K562 (cell line): Measurements from ENCODE around the gene HPSE2. TPM values are rescaled to one million over a fixed set of nuclear protein-coding genes. Genes with fewer than 3 reads are reported as not detected.

ENCODE experiments used
- ATAC-seq: fragments of 200-7000 bp; cut with Tn5 transposase; 3 replicates; pipeline ENCODE4 v1.9.1; 2020; ENCODE audit warnings: moderate library complexity
- BruUV-seq: library from RNA; stranded (reverse); fragments of 400-500 nt; replicated peaks from 2 replicates; lab custom pipeline; 2021; lab: Mats Ljungman, UMichigan
- CTCF ChIA-PET: fragments of 300-600 bp; formaldehyde crosslinking; extraction: SDS; loops from one replicate; lab custom pipeline; 2021; ENCODE audit warnings: low intra/inter-chr PET ratio; lab: Yijun Ruan, JAX
- POLR2A ChIA-PET: fragments of 300-600, 350-650 bp; sonication (Branson Sonifier 250); formaldehyde crosslinking; extraction: SDS; loops from one replicate; lab custom pipeline; 2021; ENCODE audit warnings: antibody characterized with exemption, inconsistent platforms; lab: Yijun Ruan, JAX
- DNase-seq, 4 experiments: peaks; one replicate each; pipeline versions ENCODE4 v3.0.0 to v3.0.0-alpha.2; 2011 to 2018; ENCODE audit warnings: low spot score in 3 of 4, mixed read lengths in 3 of 4; ENCODE audit errors: extremely low read depth in 1 of 4
- FAIRE-seq: peaks from 2 replicates; lab custom pipeline; 2011; peaks lifted over from hg19 to GRCh38; lab: Jason Lieb, UNC
- H2AFZ ChIP-seq: 2 replicates; pipeline ENCODE4 v1.6.0; 2011; ENCODE audit warnings: low read depth, low read length, control low read depth, inconsistent platforms
- H3K27ac ChIP-seq: fragments of 200-600 bp; 3 replicates; pipeline ENCODE4 v1.8.0; 2011; ENCODE audit warnings: low read depth, mild to moderate bottlenecking, control low read depth, inconsistent platforms, low read length, moderate library complexity, mixed read lengths; ENCODE audit errors: extremely low read depth
- H3K27me3 ChIP-seq, 2 experiments: fragments of 300-600 bp in 1 of 2; 2 replicates in 1 of 2; 3 replicates in 1 of 2; pipeline versions ENCODE4 v1.6.0 to v1.8.0; 2011; ENCODE audit warnings: inconsistent platforms in 2 of 2, low read length in 2 of 2, mild to moderate bottlenecking in 1 of 2, mixed read lengths in 1 of 2, moderate library complexity in 1 of 2; ENCODE audit not compliant: control insufficient read depth in 2 of 2, insufficient read depth in 2 of 2
- H3K36me3 ChIP-seq: fragments of 300-600 bp; 3 replicates; pipeline ENCODE4 v1.8.0; 2011; ENCODE audit warnings: mild to moderate bottlenecking, low read length, inconsistent platforms; ENCODE audit not compliant: control insufficient read depth, insufficient read depth
- H3K4me1 ChIP-seq, 2 experiments: fragments of 200-600 bp in 1 of 2; replicated peaks in 1 of 2; 2 replicates in 1 of 2; 3 replicates in 1 of 2; pipeline versions ENCODE4 v1.5.1 to v1.8.0; 2011; ENCODE audit warnings: inconsistent platforms in 2 of 2, low read length in 2 of 2, mild to moderate bottlenecking in 1 of 2, mixed read lengths in 1 of 2, moderate library complexity in 1 of 2; ENCODE audit not compliant: control insufficient read depth in 2 of 2, insufficient read depth in 2 of 2
- H3K4me2 ChIP-seq: 2 replicates; pipeline ENCODE4 v1.6.1; 2011; ENCODE audit warnings: low read length, control low read depth, inconsistent platforms, mixed read lengths; ENCODE audit not compliant: insufficient read depth
- H3K4me3 ChIP-seq: fragments of 200-600 bp; sonication (generic), shearing (Covaris generic); 2 replicates; pipeline ENCODE4 v1.5.1; 2016; ENCODE audit warnings: control low read depth, inconsistent platforms
- H3K79me2 ChIP-seq: fragments of 200-600 bp; 3 replicates; pipeline ENCODE4 v1.8.0; 2011; ENCODE audit warnings: low read length, inconsistent platforms; ENCODE audit not compliant: control insufficient read depth, insufficient read depth
- H3K9ac ChIP-seq, 2 experiments: 2 replicates each; pipeline versions ENCODE4 v1.6.0 to v1.6.1; 2011; ENCODE audit warnings: low read depth in 2 of 2, low read length in 2 of 2, control low read depth in 1 of 2, inconsistent platforms in 1 of 2, mild to moderate bottlenecking in 1 of 2, mixed read lengths in 1 of 2; ENCODE audit not compliant: insufficient read depth in 1 of 2
- H3K9me1 ChIP-seq: one replicate; pipeline ENCODE4 v1.6.0; 2011; ENCODE audit warnings: inconsistent platforms, mild to moderate bottlenecking, low read length, moderate library complexity; ENCODE audit not compliant: control insufficient read depth, insufficient read depth
- H3K9me3 ChIP-seq: replicated peaks from 2 replicates; pipeline ENCODE4 v1.5.1; 2011; ENCODE audit warnings: low read depth, low read length, inconsistent platforms; ENCODE audit not compliant: control insufficient read depth, insufficient read depth
- H4K20me1 ChIP-seq: replicated peaks from 2 replicates; pipeline ENCODE4 v1.6.1; 2011; ENCODE audit warnings: low read length, inconsistent platforms, mixed read lengths; ENCODE audit not compliant: control insufficient read depth, insufficient read depth
- BCOR ChIP-seq: fragments of 450-650 bp; IDR thresholded peaks from 2 replicates; pipeline ENCODE4 v1.6.1; 2016
- DNMT1 ChIP-seq: fragments of 450-650 bp; IDR thresholded peaks from 2 replicates; pipeline ENCODE4 v1.6.1; 2016; ENCODE audit warnings: antibody characterized with exemption, mild to moderate bottlenecking
- EWSR1 ChIP-seq: fragments of 450-650 bp; IDR thresholded peaks from 2 replicates; pipeline ENCODE4 v1.6.1; 2018; ENCODE audit warnings: borderline replicate concordance, mild to moderate bottlenecking, low read depth, moderate library complexity; ENCODE audit not compliant: partially characterized antibody
- KDM1A ChIP-seq, 2 experiments: fragments of 450-650 bp; IDR thresholded peaks; 2 replicates each; pipeline ENCODE4 v1.6.1; 2016; ENCODE audit warnings: mild to moderate bottlenecking in 2 of 2
- KLF13 ChIP-seq: fragments of 450-650 bp; IDR thresholded peaks from 2 replicates; pipeline ENCODE4 v1.6.1; 2016; ENCODE audit warnings: missing genetic modification characterization, low read depth, mild to moderate bottlenecking, missing compliant biosample characterization, moderate library complexity, borderline replicate concordance
- MIER1 ChIP-seq: fragments of 450-650 bp; IDR thresholded peaks from 2 replicates; pipeline ENCODE4 v1.6.1; 2016; ENCODE audit warnings: antibody characterized with exemption, mild to moderate bottlenecking, low read depth
- MYBL2 ChIP-seq, 2 experiments: fragments of 450-650 bp in 1 of 2; sonication (generic) in 1 of 2; formaldehyde crosslinking in 1 of 2; IDR thresholded peaks; 2 replicates each; pipeline versions ENCODE4 v1.6.1 to v1.8.1; 2017 to 2022; ENCODE audit warnings: borderline replicate concordance in 1 of 2, inconsistent platforms in 1 of 2, low read depth in 1 of 2, mild to moderate bottlenecking in 1 of 2, missing genetic modification reagents in 1 of 2, moderate library complexity in 1 of 2
- POLR2A ChIP-seq: fragments of 450-650 bp; conservative IDR thresholded peaks from 2 replicates; pipeline ENCODE4 v1.6.1; 2016
- SNRNP70 ChIP-seq: fragments of 200-400 bp; formaldehyde crosslinking; optimal IDR thresholded peaks from 2 replicates; pipeline ENCODE3; 2017; ENCODE audit warnings: low read depth, low read length
- TAF1 ChIP-seq: IDR thresholded peaks from 2 replicates; pipeline ENCODE4 v1.6.1; 2011; ENCODE audit warnings: mild to moderate bottlenecking, low read length, moderate library complexity; ENCODE audit not compliant: insufficient read depth, control insufficient read depth, severe bottlenecking; ENCODE audit errors: extremely low read depth
- TAL1 ChIP-seq: fragments of 450-650 bp; IDR thresholded peaks from 2 replicates; pipeline ENCODE4 v1.6.1; 2016; ENCODE audit warnings: mild to moderate bottlenecking
- ZNF436 ChIP-seq: fragments of 250-450, 450-650 bp; sonication (Bioruptor Pico); formaldehyde crosslinking; IDR thresholded peaks from 2 replicates; pipeline ENCODE4 v1.7.0; 2020; ENCODE audit warnings: mild to moderate bottlenecking
- ZNF77 ChIP-seq: fragments of 250-450 bp; sonication (Bioruptor Pico); IDR thresholded peaks from 2 replicates; pipeline ENCODE4 v1.5.0; 2020
- WGBS: fragments of 100-300 bp; shearing (Covaris generic); methylation state at CpG from one replicate; pipeline ENCODE4 v1.1.6; 2016; ENCODE audit warnings: low coverage, mixed read lengths; ENCODE audit not compliant: insufficient coverage; ENCODE audit errors: missing lambda C conversion rate; 5-methylcytosine and 5-hydroxymethylcytosine counted together
- in situ Hi-C: fragments of 300-500 bp; cut with MboI; formaldehyde crosslinking; loops from 4 replicates; pipeline ENCODE4 v1.15.0; 2018; ENCODE audit warnings: inconsistent platforms, mixed read lengths
- intact Hi-C: fragments of 100-400 bp; cut with micrococcal nuclease; formaldehyde crosslinking; loops from 2 replicates; pipeline ENCODE4 v1.14.2; 2022
- polyA plus RNA-seq, 8 experiments: library from polyadenylated mRNA; depleted of rRNA in 4 of 8; stranded (reverse) in 5 of 8; unstranded in 3 of 8; fragments of >200 nt; fragmentation: Nextera tagmentation in 2 of 8; fragmentation: Illumina TruSeq in 1 of 8; extraction: Ambion mirVana in 2 of 8; extraction: Trizol in 1 of 8; gene quantifications; 2 replicates each; pipeline versions ENCODE4 v1.2.1 to v1.2.3, GENCODE V29; 2011 to 2014; ENCODE audit warnings: inconsistent platforms in 1 of 8, missing spikeins in 1 of 8
- total RNA-seq, 7 experiments: library from RNA; depleted of rRNA in 6 of 7; stranded (reverse); fragments of >200 nt in 6 of 7; fragmentation: Illumina TruSeq in 2 of 7; extraction: Trizol in 2 of 7; gene quantifications; 2 replicates each; pipeline versions ENCODE4 v1.2.1 to v1.2.3, GENCODE V29; 2011 to 2021; ENCODE audit warnings: low replicate concordance in 1 of 7
- TF ChIP-seq, protein P1 (sequence below): sonication (generic); formaldehyde crosslinking; IDR thresholded peaks from 2 replicates; pipeline ENCODE4 v1.8.0; 2022; ENCODE audit warnings: mild to moderate bottlenecking, missing genetic modification reagents
- TF ChIP-seq, protein P2 (sequence below): fragments of 150-350 bp; conservative IDR thresholded peaks from 2 replicates; pipeline ENCODE4 v1.6.1; 2014; ENCODE audit warnings: low read length
- TF ChIP-seq, protein P3 (sequence below): fragments of 450-650 bp; formaldehyde crosslinking; conservative IDR thresholded peaks from 2 replicates; pipeline ENCODE4 v1.4.0; 2022; ENCODE audit warnings: mild to moderate bottlenecking, missing genetic modification characterization

HPSE2 gene
- total and polyA plus RNA-seq, 9 of the 15 experiments (the other 6 are each of a cell fraction or from before 2014, with no cell fraction given): 0.03 to 0.10 (median 0.04) TPM; not detected in 2

DNA sequence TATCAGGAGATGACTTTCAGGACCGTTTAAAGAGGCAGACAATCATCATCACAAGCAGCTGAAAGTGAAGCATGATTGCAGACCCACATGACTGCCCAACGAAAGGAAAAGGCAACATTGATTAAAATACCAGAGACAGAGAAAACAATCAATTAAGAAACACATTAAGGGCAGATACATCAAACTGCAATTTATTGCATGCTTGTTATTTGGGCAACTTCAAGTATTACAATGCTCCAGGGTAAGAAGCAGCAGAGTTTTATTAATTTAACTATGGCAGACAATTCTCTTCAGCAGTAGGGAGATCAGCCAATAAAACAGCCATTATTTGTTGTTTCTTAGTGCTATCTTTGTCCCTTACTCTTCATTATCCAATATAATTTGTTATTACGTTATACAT lies 421.2 kb downstream of the HPSE2 start:
- no peaks in the 10 kb centered on the region for H3K9me1 ChIP-seq
- no peak for FAIRE-seq
- no peak overlapping the region for H3K4me2 ChIP-seq
- no TSS peak for BruUV-seq
- H3K4me3 ChIP-seq: no peak overlapping the region
- ATAC-seq: no peak
- ChIA-PET CTCF (no interaction called here), POLR2A (no interaction called here)
- no peak overlapping the region for H3K9ac ChIP-seq
- in situ Hi-C loops: no loop called here
- H3K36me3 ChIP-seq: no peaks in the 10 kb centered on the region
- H3K4me1 ChIP-seq: no peaks in the 10 kb centered on the region; a peak in 1 of 5 replicates
- H2AFZ ChIP-seq: no peak overlapping the region
- intact Hi-C loops: no loop called here
- H3K27me3 ChIP-seq: no peaks in the 10 kb centered on the region
- WGBS: 21% methylated on average over 3 of the region's 3 CpGs
- H3K79me2 ChIP-seq: no peaks in the 10 kb centered on the region
- no peak overlapping the region for H3K27ac ChIP-seq
- no peak for DNase-seq
- no peaks in the 10 kb centered on the region for H3K9me3 ChIP-seq
- no peaks in the 10 kb centered on the region for H4K20me1 ChIP-seq
- TF ChIP-seq EWSR1 (no peak), MYBL2 (IDR thresholded peaks at IDR 0.05; ENCODE audit: low read depth) (no peak), MYBL2 (CRISPR knock-in tag; IDR thresholded peaks at IDR 0.05; ENCODE audit: borderline replicate concordance) (no peak), SNRNP70 (no peak), POLR2A (no peak), DNMT1 (no peak), KDM1A (IDR thresholded peaks at IDR 0.05) (no peak), ZNF77 (CRISPR knock-in tag) (no peak), KLF13 (tag) (no peak), ZNF436 (no peak), TAL1 (no peak), TAF1 (no peak), BCOR (no peak), MIER1 (no peak)
- TF ChIP-seq, protein P1, sequence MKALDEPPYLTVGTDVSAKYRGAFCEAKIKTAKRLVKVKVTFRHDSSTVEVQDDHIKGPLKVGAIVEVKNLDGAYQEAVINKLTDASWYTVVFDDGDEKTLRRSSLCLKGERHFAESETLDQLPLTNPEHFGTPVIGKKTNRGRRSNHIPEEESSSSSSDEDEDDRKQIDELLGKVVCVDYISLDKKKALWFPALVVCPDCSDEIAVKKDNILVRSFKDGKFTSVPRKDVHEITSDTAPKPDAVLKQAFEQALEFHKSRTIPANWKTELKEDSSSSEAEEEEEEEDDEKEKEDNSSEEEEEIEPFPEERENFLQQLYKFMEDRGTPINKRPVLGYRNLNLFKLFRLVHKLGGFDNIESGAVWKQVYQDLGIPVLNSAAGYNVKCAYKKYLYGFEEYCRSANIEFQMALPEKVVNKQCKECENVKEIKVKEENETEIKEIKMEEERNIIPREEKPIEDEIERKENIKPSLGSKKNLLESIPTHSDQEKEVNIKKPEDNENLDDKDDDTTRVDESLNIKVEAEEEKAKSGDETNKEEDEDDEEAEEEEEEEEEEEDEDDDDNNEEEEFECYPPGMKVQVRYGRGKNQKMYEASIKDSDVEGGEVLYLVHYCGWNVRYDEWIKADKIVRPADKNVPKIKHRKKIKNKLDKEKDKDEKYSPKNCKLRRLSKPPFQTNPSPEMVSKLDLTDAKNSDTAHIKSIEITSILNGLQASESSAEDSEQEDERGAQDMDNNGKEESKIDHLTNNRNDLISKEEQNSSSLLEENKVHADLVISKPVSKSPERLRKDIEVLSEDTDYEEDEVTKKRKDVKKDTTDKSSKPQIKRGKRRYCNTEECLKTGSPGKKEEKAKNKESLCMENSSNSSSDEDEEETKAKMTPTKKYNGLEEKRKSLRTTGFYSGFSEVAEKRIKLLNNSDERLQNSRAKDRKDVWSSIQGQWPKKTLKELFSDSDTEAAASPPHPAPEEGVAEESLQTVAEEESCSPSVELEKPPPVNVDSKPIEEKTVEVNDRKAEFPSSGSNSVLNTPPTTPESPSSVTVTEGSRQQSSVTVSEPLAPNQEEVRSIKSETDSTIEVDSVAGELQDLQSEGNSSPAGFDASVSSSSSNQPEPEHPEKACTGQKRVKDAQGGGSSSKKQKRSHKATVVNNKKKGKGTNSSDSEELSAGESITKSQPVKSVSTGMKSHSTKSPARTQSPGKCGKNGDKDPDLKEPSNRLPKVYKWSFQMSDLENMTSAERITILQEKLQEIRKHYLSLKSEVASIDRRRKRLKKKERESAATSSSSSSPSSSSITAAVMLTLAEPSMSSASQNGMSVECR (CRISPR knock-in tag): no peak
- TF ChIP-seq, protein P2, sequence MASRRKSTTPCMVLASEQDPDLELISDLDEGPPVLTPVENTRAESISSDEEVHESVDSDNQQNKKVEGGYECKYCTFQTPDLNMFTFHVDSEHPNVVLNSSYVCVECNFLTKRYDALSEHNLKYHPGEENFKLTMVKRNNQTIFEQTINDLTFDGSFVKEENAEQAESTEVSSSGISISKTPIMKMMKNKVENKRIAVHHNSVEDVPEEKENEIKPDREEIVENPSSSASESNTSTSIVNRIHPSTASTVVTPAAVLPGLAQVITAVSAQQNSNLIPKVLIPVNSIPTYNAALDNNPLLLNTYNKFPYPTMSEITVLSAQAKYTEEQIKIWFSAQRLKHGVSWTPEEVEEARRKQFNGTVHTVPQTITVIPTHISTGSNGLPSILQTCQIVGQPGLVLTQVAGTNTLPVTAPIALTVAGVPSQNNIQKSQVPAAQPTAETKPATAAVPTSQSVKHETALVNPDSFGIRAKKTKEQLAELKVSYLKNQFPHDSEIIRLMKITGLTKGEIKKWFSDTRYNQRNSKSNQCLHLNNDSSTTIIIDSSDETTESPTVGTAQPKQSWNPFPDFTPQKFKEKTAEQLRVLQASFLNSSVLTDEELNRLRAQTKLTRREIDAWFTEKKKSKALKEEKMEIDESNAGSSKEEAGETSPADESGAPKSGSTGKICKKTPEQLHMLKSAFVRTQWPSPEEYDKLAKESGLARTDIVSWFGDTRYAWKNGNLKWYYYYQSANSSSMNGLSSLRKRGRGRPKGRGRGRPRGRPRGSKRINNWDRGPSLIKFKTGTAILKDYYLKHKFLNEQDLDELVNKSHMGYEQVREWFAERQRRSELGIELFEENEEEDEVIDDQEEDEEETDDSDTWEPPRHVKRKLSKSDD: no peak
- TF ChIP-seq, protein P3, sequence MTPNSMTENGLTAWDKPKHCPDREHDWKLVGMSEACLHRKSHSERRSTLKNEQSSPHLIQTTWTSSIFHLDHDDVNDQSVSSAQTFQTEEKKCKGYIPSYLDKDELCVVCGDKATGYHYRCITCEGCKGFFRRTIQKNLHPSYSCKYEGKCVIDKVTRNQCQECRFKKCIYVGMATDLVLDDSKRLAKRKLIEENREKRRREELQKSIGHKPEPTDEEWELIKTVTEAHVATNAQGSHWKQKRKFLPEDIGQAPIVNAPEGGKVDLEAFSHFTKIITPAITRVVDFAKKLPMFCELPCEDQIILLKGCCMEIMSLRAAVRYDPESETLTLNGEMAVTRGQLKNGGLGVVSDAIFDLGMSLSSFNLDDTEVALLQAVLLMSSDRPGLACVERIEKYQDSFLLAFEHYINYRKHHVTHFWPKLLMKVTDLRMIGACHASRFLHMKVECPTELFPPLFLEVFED (CRISPR knock-in tag): no peak
